ENCODE data around the gene SEMA5A. TPM values are rescaled to one million over a fixed set of nuclear protein-coding genes. Genes with fewer than 3 reads are reported as not detected.

The SEMA5A gene
- total RNA-seq, 1 experiment from 2014 or later: 15.9 TPM

GRCh38 chr5:9559965-9560364, 14.1 kb upstream of the SEMA5A start:
- Histone ChIP-seq H3K27me3 (replicated peaks) (no peaks in the 10 kb centered on the region), H3K36me3 (no peaks in the 10 kb centered on the region; the same call in 1 of the 2 replicates), H3K9me3 (replicated peaks) (0 out of 2 replicates have a peak, but pooled peaks cover 4% of the 10 kb centered on the region), H3K4me1 (replicated peaks) (peaks cover 37% of the 10 kb centered on the region), H3K27ac (no peak overlapping the region), H3K4me3 (no peak overlapping the region)
- DNase-seq (ENCODE audit: low read depth in 1 of 2, low spot score in 2 of 2): no peak

- DNase-seq (ENCODE audit: low read depth in 1 of 2, low spot score in 2 of 2): no peak
- Histone ChIP-seq H3K27ac (no peak overlapping the region), H3K36me3 (peaks cover 4% of the 10 kb centered on the region), H3K4me3 (no peak overlapping the region), H3K27me3 (replicated peaks) (no peaks in the 10 kb centered on the region), H3K9me3 (replicated peaks) (0 out of 2 replicates have a peak, but pooled peaks cover 4% of the 10 kb centered on the region), H3K4me1 (replicated peaks) (peaks cover 30% of the 10 kb centered on the region)
Observed at GRCh38 chr5:9558319-9558965, 12.6 kb upstream of the SEMA5A start.

- 0 out of 2 replicates have a peak, but pooled peaks cover 4% of the 10 kb centered on the region for H3K9me3 ChIP-seq (replicated peaks)
- H3K36me3 ChIP-seq: peaks cover 5% of the 10 kb centered on the region
- peaks cover 24% of the 10 kb centered on the region for H3K4me1 ChIP-seq (replicated peaks)
- DNase-seq (ENCODE audit: low read depth in 1 of 2, low spot score in 2 of 2): no peak
- H3K27ac ChIP-seq: no peak overlapping the region
- no peaks in the 10 kb centered on the region for H3K27me3 ChIP-seq (replicated peaks)
- H3K4me3 ChIP-seq: no peak overlapping the region
Observed at GRCh38 chr5:9557696-9558095, 11.8 kb upstream of the SEMA5A start.

GRCh38 chr5:9555961-9556360, 10.1 kb upstream of the SEMA5A start:
- H3K9me3 ChIP-seq (replicated peaks): no peaks in the 10 kb centered on the region
- H3K27ac ChIP-seq: no peak overlapping the region
- peaks cover 21% of the 10 kb centered on the region for H3K36me3 ChIP-seq
- peaks cover 8% of the 10 kb centered on the region for H3K4me1 ChIP-seq (replicated peaks)
- H3K4me3 ChIP-seq: no peak overlapping the region
- H3K27me3 ChIP-seq (replicated peaks): no peaks in the 10 kb centered on the region
- no peak for DNase-seq (ENCODE audit: low read depth in 1 of 2, low spot score in 2 of 2)

GRCh38 chr5:9554122-9554521, 8.2 kb upstream of the SEMA5A start:
- Histone ChIP-seq H3K4me3 (no peak overlapping the region), H3K27ac (no peak overlapping the region), H3K4me1 (replicated peaks) (peaks cover 8% of the 10 kb centered on the region), H3K27me3 (replicated peaks) (no peaks in the 10 kb centered on the region), H3K9me3 (replicated peaks) (no peaks in the 10 kb centered on the region), H3K36me3 (peaks cover 40% of the 10 kb centered on the region)
- DNase-seq (ENCODE audit: low read depth in 1 of 2, low spot score in 2 of 2): no peak

- DNase-seq (ENCODE audit: low read depth in 1 of 2, low spot score in 2 of 2): no peak
Observed at GRCh38 chr5:9553561-9553960, 7.7 kb upstream of the SEMA5A start.

GRCh38 chr5:9551567-9552537, 6.0 kb upstream of the SEMA5A start:
- DNase-seq (ENCODE audit: low read depth in 1 of 2, low spot score in 2 of 2): no peak
- no peak overlapping the region for H3K4me3 ChIP-seq
- no peak overlapping the region for H3K27ac ChIP-seq
- H3K27me3 ChIP-seq (replicated peaks): no peaks in the 10 kb centered on the region
- peaks cover 46% of the 10 kb centered on the region for H3K36me3 ChIP-seq
- H3K9me3 ChIP-seq (replicated peaks): no peaks in the 10 kb centered on the region
- peaks cover 13% of the 10 kb centered on the region for H3K4me1 ChIP-seq (replicated peaks)

More at GRCh38 chr5:9553561-9553960, 7.7 kb upstream of the SEMA5A start:
- Histone ChIP-seq H3K4me3 (no peak overlapping the region), H3K9me3 (replicated peaks) (no peaks in the 10 kb centered on the region), H3K27ac (no peak overlapping the region), H3K36me3 (peaks cover 45% of the 10 kb centered on the region), H3K4me1 (replicated peaks) (peaks cover 11% of the 10 kb centered on the region), H3K27me3 (replicated peaks) (no peaks in the 10 kb centered on the region)

GRCh38 chr5:9549941-9550340, 4.1 kb upstream of the SEMA5A start:
- Histone ChIP-seq H3K36me3 (peaks cover 56% of the 10 kb centered on the region), H3K27ac (no peak overlapping the region), H3K27me3 (replicated peaks) (no peaks in the 10 kb centered on the region), H3K4me1 (replicated peaks) (peaks cover 13% of the 10 kb centered on the region), H3K9me3 (replicated peaks) (no peaks in the 10 kb centered on the region), H3K4me3 (no peak overlapping the region)
- DNase-seq (ENCODE audit: low read depth in 1 of 2, low spot score in 2 of 2): no peak

- DNase-seq (ENCODE audit: low read depth in 1 of 2, low spot score in 2 of 2): peak; percentile 79 to 86
- Histone ChIP-seq H3K27me3 (replicated peaks) (no peaks in the 10 kb centered on the region), H3K4me3 (peak overlapping the region; percentile 85), H3K27ac (peak overlapping the region; percentile 88), H3K9me3 (replicated peaks) (no peaks in the 10 kb centered on the region), H3K36me3 (peaks cover 47% of the 10 kb centered on the region), H3K4me1 (replicated peaks) (peaks cover 29% of the 10 kb centered on the region)
Observed at GRCh38 chr5:9547122-9547947, 1.5 kb upstream of the SEMA5A start.

GRCh38 chr5:9545136-9545991, 511 bp downstream of the SEMA5A start:
- Histone ChIP-seq H3K27ac (no peak overlapping the region), H3K4me1 (replicated peaks) (peaks cover 46% of the 10 kb centered on the region), H3K4me3 (peak overlapping the region; percentile 85), H3K27me3 (replicated peaks) (no peaks in the 10 kb centered on the region), H3K36me3 (peaks cover 28% of the 10 kb centered on the region), H3K9me3 (replicated peaks) (no peaks in the 10 kb centered on the region)
- peak in 1 of 2 experiments; percentile 80 for DNase-seq (ENCODE audit: low read depth in 1 of 2, low spot score in 2 of 2)

GRCh38 chr5:9544502-9545135, 1.3 kb downstream of the SEMA5A start:
- Histone ChIP-seq H3K27ac (peak overlapping the region; percentile 26), H3K36me3 (peaks cover 21% of the 10 kb centered on the region), H3K4me1 (replicated peaks) (peaks cover 54% of the 10 kb centered on the region), H3K9me3 (replicated peaks) (no peaks in the 10 kb centered on the region), H3K27me3 (replicated peaks) (no peaks in the 10 kb centered on the region), H3K4me3 (peak overlapping the region; percentile 85)
- peak; percentile 91 to 92 for DNase-seq (ENCODE audit: low read depth in 1 of 2, low spot score in 2 of 2)

GRCh38 chr5:9544056-9544455, 1.8 kb downstream of the SEMA5A start:
- H3K27ac ChIP-seq: peak overlapping the region; percentile 26
- H3K4me3 ChIP-seq: peak overlapping the region; percentile 85
- H3K27me3 ChIP-seq (replicated peaks): no peaks in the 10 kb centered on the region
- peaks cover 59% of the 10 kb centered on the region for H3K4me1 ChIP-seq (replicated peaks)
- peaks cover 15% of the 10 kb centered on the region for H3K36me3 ChIP-seq
- DNase-seq (ENCODE audit: low read depth in 1 of 2, low spot score in 2 of 2): no peak
- no peaks in the 10 kb centered on the region for H3K9me3 ChIP-seq (replicated peaks)
